PC-3 (cell line): ENCODE measurements around the gene SLC33A1. TPM values are rescaled to one million over a fixed set of nuclear protein-coding genes. Genes with fewer than 3 reads are reported as not detected.
"Not testable (repeated sequence)": the region's sequence is repeated elsewhere in the genome, so short reads cannot be mapped to it uniquely, and the experiment has no call there.

ENCODE experiments used
- ATAC-seq: fragments of 200-7000 bp; cut with Tn5 transposase; 2 replicates; pipeline ENCODE4 v1.9.1; 2020; ENCODE audit warnings: mild to moderate bottlenecking, moderate library complexity
- BruUV-seq: library from RNA; stranded (reverse); fragments of 400-500 nt; replicated peaks from 2 replicates; lab custom pipeline; 2021; lab: Mats Ljungman, UMichigan
- CTCF ChIA-PET: fragments of 300-600 bp; sonication (Branson Sonifier 250); formaldehyde crosslinking; loops from one replicate; lab custom pipeline; 2022; ENCODE audit warnings: antibody characterized with exemption; lab: Charles Lee
- POLR2A ChIA-PET: fragments of 300-600 bp; sonication (Branson Sonifier 250); formaldehyde crosslinking; loops from one replicate; lab custom pipeline; 2022; ENCODE audit warnings: antibody characterized with exemption; ENCODE audit not compliant: unreplicated experiment; lab: Charles Lee
- DNase-seq: peaks from one replicate; pipeline ENCODE4 v3.0.0-alpha.2; 2015
- H2AFZ ChIP-seq: fragments of 300-600 bp; sonication (generic); 2 replicates; pipeline ENCODE4 v1.6.0; 2016; ENCODE audit warnings: antibody characterized with exemption, low read length
- H3F3A ChIP-seq: fragments of 300-600 bp; sonication (generic); one replicate; pipeline ENCODE4 v1.6.0; 2017; ENCODE audit warnings: antibody characterized with exemption, low read length, control low read depth, mild to moderate bottlenecking; ENCODE audit not compliant: unreplicated experiment
- H3K27ac ChIP-seq: fragments of 300-600 bp; sonication (generic); 2 replicates; pipeline ENCODE4 v1.5.1; 2016; ENCODE audit warnings: mild to moderate bottlenecking, low read length
- H3K27me3 ChIP-seq: fragments of 300-600 bp; sonication (generic); 2 replicates; pipeline ENCODE4 v1.6.1; 2016; ENCODE audit warnings: low read length, mixed read lengths
- H3K36me3 ChIP-seq: fragments of 300-600 bp; sonication (generic); 2 replicates; pipeline ENCODE4 v1.6.1; 2016; ENCODE audit warnings: low read depth, mixed run types, low read length, mixed read lengths
- H3K4me1 ChIP-seq: fragments of 300-600 bp; sonication (generic); 2 replicates; pipeline ENCODE4 v1.5.1; 2016; ENCODE audit warnings: low read length; ENCODE audit not compliant: insufficient read depth
- H3K4me2 ChIP-seq: fragments of 300-600 bp; sonication (generic); 2 replicates; pipeline ENCODE4 v1.6.0; 2016; ENCODE audit warnings: low read length
- H3K4me3 ChIP-seq: fragments of 300-600 bp; sonication (generic); 2 replicates; pipeline ENCODE4 v1.5.1; 2016; ENCODE audit warnings: mild to moderate bottlenecking, low read length, mixed read lengths
- H3K79me2 ChIP-seq: fragments of 300-600 bp; sonication (generic); 2 replicates; pipeline ENCODE4 v1.6.1; 2017; ENCODE audit warnings: low read length, mixed read lengths
- H3K9ac ChIP-seq: fragments of 300-600 bp; sonication (generic); 2 replicates; pipeline ENCODE4 v1.6.0; 2016; ENCODE audit warnings: mild to moderate bottlenecking, low read length
- H3K9me2 ChIP-seq: fragments of 300-600 bp; sonication (generic); replicated peaks from 2 replicates; pipeline ENCODE4 v1.6.1; 2016; ENCODE audit warnings: mixed run types, low read length, mixed read lengths
- H3K9me3 ChIP-seq: fragments of 300-600 bp; sonication (generic); 2 replicates; pipeline ENCODE4 v1.6.1; 2016; ENCODE audit warnings: low read length, mixed read lengths
- H4K20me1 ChIP-seq: fragments of 300-600 bp; sonication (generic); 2 replicates; pipeline ENCODE4 v1.6.1; 2016; ENCODE audit warnings: low read length, mixed read lengths
- EZH2 ChIP-seq: fragments of 300-600 bp; sonication (generic); IDR thresholded peaks from one replicate; pipeline ENCODE4 v1.6.1; 2017; ENCODE audit warnings: antibody characterized with exemption, mild to moderate bottlenecking, low read length; ENCODE audit not compliant: unreplicated experiment
- EZH2phosphoT487 ChIP-seq: fragments of 300-600 bp; sonication (generic); IDR thresholded peaks from 2 replicates; pipeline ENCODE4 v1.6.1; 2018; ENCODE audit warnings: mild to moderate bottlenecking, antibody characterized with exemption, low read length, borderline replicate concordance
- intact Hi-C: fragments of 100-400 bp; cut with micrococcal nuclease; formaldehyde crosslinking; loops from 2 replicates; pipeline ENCODE4 v1.9.0; 2023
- total RNA-seq: library from RNA; depleted of rRNA; stranded (reverse); fragments of >200 nt; gene quantifications from 2 replicates; pipeline ENCODE4 v1.2.3, GENCODE V29; 2014
- TF ChIP-seq, protein P1 (sequence below): fragments of 300-600 bp; sonication (generic); conservative IDR thresholded peaks from 2 replicates; pipeline ENCODE4 v1.5.1; 2017; ENCODE audit warnings: antibody characterized with exemption, low read depth, mild to moderate bottlenecking, low read length

Gene SLC33A1
- total RNA-seq, 1 experiment from 2014 or later, result 32.9 TPM

DNA sequence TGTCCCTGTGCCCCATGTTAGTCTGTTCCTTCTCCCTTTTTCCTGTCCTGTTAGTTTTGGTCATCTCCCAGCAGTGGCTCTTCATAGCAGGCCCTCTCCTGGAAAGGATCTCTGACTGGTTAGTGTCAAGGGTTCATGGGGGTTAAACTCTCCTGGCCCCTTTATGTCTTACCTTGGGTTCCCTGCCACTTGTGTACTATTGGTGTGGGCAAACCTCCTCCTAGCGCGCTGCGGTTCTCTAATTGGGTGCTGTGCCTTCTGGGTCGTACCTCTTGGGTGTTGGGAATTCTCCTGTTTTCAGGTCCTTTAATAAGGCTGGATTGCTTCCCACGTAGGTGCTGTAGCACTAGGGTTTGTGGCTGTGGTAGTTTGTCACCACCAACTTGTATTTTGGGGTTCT, 35.0 kb upstream of the SLC33A1 start:
- no peak overlapping the region for H3K4me2 ChIP-seq
- no peaks in the 10 kb centered on the region for H3K27me3 ChIP-seq
- H2AFZ ChIP-seq, result no peak overlapping the region
- no peak overlapping the region for H3K4me3 ChIP-seq
- no peaks in the 10 kb centered on the region for H3K9me3 ChIP-seq
- H3K9ac ChIP-seq, result no peak overlapping the region
- POLR2A ChIA-PET, result no interaction called here
- no peaks in the 10 kb centered on the region for H3F3A ChIP-seq
- BruUV-seq, result no TSS peak
- DNase-seq (no peak), ATAC-seq (no peak)
- CTCF ChIA-PET, result no interaction called here
- peaks cover 81% of the 10 kb centered on the region for H3K79me2 ChIP-seq
- no peak overlapping the region for H3K27ac ChIP-seq
- intact Hi-C loops, result no loop called here
- H3K9me2 ChIP-seq, result no peaks in the 10 kb centered on the region
- peaks cover 3% of the 10 kb centered on the region; the same call in 1 of the 2 replicates for H3K4me1 ChIP-seq
- peaks cover 29% of the 10 kb centered on the region for H4K20me1 ChIP-seq
- TF ChIP-seq, protein P1, sequence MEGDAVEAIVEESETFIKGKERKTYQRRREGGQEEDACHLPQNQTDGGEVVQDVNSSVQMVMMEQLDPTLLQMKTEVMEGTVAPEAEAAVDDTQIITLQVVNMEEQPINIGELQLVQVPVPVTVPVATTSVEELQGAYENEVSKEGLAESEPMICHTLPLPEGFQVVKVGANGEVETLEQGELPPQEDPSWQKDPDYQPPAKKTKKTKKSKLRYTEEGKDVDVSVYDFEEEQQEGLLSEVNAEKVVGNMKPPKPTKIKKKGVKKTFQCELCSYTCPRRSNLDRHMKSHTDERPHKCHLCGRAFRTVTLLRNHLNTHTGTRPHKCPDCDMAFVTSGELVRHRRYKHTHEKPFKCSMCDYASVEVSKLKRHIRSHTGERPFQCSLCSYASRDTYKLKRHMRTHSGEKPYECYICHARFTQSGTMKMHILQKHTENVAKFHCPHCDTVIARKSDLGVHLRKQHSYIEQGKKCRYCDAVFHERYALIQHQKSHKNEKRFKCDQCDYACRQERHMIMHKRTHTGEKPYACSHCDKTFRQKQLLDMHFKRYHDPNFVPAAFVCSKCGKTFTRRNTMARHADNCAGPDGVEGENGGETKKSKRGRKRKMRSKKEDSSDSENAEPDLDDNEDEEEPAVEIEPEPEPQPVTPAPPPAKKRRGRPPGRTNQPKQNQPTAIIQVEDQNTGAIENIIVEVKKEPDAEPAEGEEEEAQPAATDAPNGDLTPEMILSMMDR, result no peak
- TF ChIP-seq EZH2, result no peak
- TF ChIP-seq EZH2phosphoT487, result no peak
- H3K36me3 ChIP-seq, result no peaks in the 10 kb centered on the region; the same call in 1 of the 2 replicates

DNA sequence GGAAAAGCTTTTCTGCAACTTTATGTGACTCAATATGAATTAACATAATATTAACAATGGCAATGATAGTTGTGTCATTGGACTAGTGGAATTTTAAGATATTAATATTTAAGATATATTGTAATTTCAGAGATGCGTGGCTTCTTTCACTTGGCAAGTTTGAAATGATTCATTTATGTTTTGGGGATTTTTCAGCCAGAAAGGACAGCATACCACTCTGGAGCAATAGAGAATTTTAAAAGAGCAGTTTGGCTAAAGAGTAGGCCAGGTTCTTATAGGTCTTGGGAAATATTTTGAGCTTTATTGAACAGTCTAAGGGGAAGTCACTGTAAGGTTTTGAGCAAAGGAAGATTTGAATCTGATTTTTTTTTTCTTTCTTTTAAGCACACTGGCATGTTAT, 32.7 kb upstream of the SLC33A1 start:
- Histone ChIP-seq H3K9ac (no peak overlapping the region), H3K79me2 (peaks cover 97% of the 10 kb centered on the region), H3F3A (no peaks in the 10 kb centered on the region), H3K4me2 (no peak overlapping the region), H3K36me3 (no peaks in the 10 kb centered on the region), H2AFZ (no peak overlapping the region), H3K27me3 (no peaks in the 10 kb centered on the region), H3K9me3 (no peaks in the 10 kb centered on the region), H3K9me2 (no peaks in the 10 kb centered on the region), H3K4me3 (no peak overlapping the region), H3K27ac (no peak overlapping the region), H4K20me1 (peaks cover 40% of the 10 kb centered on the region), H3K4me1 (peaks cover 3% of the 10 kb centered on the region; the same call in 1 of the 2 replicates)
- intact Hi-C loops, result no loop called here
- DNase-seq, result no peak
- BruUV-seq, result no TSS peak
- no peak for ATAC-seq
- ChIA-PET CTCF (no interaction called here), POLR2A (no interaction called here)
- TF ChIP-seq, protein P1, result no peak

DNA sequence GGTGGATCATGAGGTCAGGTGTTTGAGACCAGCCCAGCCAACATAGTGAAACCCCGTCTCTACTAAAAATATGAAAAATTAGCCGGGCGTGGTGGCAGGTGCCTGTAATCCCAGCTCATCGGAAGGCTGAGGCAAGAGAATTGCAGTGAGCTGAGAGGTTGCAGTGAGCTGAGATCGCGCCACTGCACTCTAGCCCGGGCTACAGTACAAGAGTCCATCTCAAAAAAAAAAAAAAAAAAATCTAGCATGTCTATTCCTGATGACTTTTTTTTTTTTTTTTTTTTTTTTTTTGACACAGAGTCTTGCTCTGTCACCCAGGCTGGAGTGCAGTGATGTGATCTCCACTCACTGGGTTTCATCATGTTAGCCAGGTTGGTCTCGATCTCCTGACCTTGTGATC, 32.1 kb upstream of the SLC33A1 start:
- H3K27ac ChIP-seq, H3K9me3 ChIP-seq, H3F3A ChIP-seq, H3K9me2 ChIP-seq, H2AFZ ChIP-seq, H3K4me2 ChIP-seq, CTCF ChIA-PET, H3K4me1 ChIP-seq, H3K27me3 ChIP-seq, H3K9ac ChIP-seq, intact Hi-C loops, ATAC-seq, POLR2A ChIA-PET, DNase-seq, H3K4me3 ChIP-seq, BruUV-seq, H3K36me3 ChIP-seq: not testable (repeated sequence)
- peaks cover 97% of the 10 kb centered on the region for H3K79me2 ChIP-seq
- H4K20me1 ChIP-seq, result peaks cover 43% of the 10 kb centered on the region
